ENCODE data around the gene PGM1.

Gene PGM1

DNA sequence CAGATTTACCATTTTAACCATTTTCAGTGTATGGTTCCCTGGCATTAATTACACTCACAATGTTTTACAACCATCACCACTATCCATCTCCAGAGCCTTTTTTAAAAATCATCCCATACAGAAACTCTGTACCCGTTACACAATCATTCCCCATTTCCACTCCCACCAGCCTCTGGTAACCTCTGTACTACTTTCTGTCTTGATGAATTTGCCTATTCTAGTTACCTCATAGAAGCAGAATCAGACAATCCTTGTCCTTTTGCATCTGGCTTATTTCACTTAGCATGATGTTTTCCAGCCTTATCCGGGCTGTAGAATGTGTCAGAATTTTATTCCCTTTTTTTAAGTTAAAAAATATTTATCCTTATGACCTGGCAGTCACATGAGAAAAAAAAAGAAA is 33.0 kb downstream of the PGM1 start:
- Histone ChIP-seq H2AFZ (ENCODE audit: low read depth, low read length) (no peak overlapping the region), H3K9me3 (ENCODE audit: low read length) (no peaks in the 10 kb centered on the region), H3K4me3 (ENCODE audit: low read length) (no peak overlapping the region), H3K4me1 (ENCODE audit: insufficient read depth, low read length) (peaks cover 18% of the 10 kb centered on the region), H3K27me3 (ENCODE audit: insufficient read depth, low read length) (no peaks in the 10 kb centered on the region), H3K36me3 (ENCODE audit: insufficient read depth, low read length) (no peaks in the 10 kb centered on the region)

DNA sequence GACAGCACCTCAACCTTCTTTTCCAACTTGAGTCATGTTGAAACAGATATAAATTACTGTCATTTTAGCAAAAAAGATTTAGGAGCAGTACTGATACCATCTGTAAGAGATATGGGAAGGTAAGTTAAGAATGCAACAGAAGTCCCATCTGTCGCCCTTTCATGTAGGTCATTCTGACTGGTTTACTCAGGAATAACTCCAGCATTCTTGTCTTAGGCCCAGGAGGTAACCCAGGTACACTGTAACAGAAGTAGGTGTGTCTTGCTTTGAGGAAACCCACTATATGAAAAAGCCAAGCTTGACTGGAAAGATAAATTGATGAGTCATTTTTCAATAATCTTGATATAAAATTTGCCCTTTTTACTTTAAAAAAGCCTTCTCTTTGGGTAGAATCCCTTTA is 35.4 kb downstream of the PGM1 start:
- Histone ChIP-seq H3K27me3 (ENCODE audit: insufficient read depth, low read length) (no peaks in the 10 kb centered on the region), H3K9me3 (ENCODE audit: low read length) (no peaks in the 10 kb centered on the region), H3K4me1 (ENCODE audit: insufficient read depth, low read length) (peaks cover 16% of the 10 kb centered on the region), H3K4me3 (ENCODE audit: low read length) (no peak overlapping the region), H2AFZ (ENCODE audit: low read depth, low read length) (no peak overlapping the region), H3K36me3 (ENCODE audit: insufficient read depth, low read length) (no peaks in the 10 kb centered on the region)

- Histone ChIP-seq H3K36me3 (ENCODE audit: insufficient read depth, low read length) (no peaks in the 10 kb centered on the region), H3K4me3 (ENCODE audit: low read length) (no peak overlapping the region)
Measured at GRCh38 chr1:63630238-63630637, 37.0 kb downstream of the PGM1 start.

DNA sequence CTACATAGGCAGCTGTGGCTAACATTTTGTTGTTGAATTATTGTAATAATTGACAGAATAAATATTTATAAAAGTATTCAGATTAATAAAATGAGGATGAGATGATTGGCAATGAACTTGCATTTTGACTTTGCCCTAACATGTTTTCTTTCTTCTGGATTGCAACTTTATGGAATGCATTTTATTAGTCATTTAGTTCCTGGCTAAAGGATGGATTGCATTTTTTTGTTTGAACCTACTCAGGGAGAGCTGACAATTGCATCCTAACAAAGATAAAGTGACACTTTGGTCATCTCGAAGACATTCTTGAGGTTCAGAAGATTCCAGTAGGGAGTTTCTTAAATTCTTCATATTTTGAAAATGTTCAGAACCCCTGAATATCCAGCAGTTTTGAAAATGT is 37.5 kb downstream of the PGM1 start:
- no peaks in the 10 kb centered on the region for H3K9me3 ChIP-seq (ENCODE audit: low read length)
- no peaks in the 10 kb centered on the region for H3K36me3 ChIP-seq (ENCODE audit: insufficient read depth, low read length)
- no peak overlapping the region for H3K4me3 ChIP-seq (ENCODE audit: low read length)
- no peaks in the 10 kb centered on the region for H3K27me3 ChIP-seq (ENCODE audit: insufficient read depth, low read length)
- no peaks in the 10 kb centered on the region for H3K4me1 ChIP-seq (ENCODE audit: insufficient read depth, low read length)
- no peak overlapping the region for H2AFZ ChIP-seq (ENCODE audit: low read depth, low read length)

More at GRCh38 chr1:63630238-63630637, 37.0 kb downstream of the PGM1 start:
- no peak overlapping the region for H2AFZ ChIP-seq (ENCODE audit: low read depth, low read length)
- H3K27me3 ChIP-seq (ENCODE audit: insufficient read depth, low read length): no peaks in the 10 kb centered on the region
- no peaks in the 10 kb centered on the region for H3K4me1 ChIP-seq (ENCODE audit: insufficient read depth, low read length)
- no peaks in the 10 kb centered on the region for H3K9me3 ChIP-seq (ENCODE audit: low read length)

DNA sequence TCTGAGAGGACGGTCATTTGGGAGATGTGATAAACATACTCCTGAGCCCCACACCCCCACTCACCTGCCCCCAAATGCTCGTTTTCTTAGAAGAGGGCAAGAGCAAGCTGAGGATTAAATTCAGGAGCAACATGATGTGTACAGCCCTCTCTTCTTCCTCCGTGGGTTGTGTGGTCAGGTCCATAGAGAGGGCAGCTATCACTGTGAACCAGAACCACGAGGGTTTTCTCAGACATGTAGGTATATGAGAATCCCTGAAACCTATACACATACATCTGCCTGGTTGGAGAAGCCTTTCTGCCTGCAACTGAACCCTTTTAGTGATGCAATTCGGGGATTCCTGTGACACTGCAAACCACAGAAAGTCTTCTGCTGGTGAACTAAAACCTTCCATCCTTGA is 38.9 kb downstream of the PGM1 start:
- Histone ChIP-seq H3K4me3 (ENCODE audit: low read length) (no peak overlapping the region), H3K27me3 (ENCODE audit: insufficient read depth, low read length) (no peaks in the 10 kb centered on the region), H3K4me1 (ENCODE audit: insufficient read depth, low read length) (no peaks in the 10 kb centered on the region), H3K9me3 (ENCODE audit: low read length) (peaks cover 2% of the 10 kb centered on the region), H3K36me3 (ENCODE audit: insufficient read depth, low read length) (no peaks in the 10 kb centered on the region), H2AFZ (ENCODE audit: low read depth, low read length) (no peak overlapping the region)

DNA sequence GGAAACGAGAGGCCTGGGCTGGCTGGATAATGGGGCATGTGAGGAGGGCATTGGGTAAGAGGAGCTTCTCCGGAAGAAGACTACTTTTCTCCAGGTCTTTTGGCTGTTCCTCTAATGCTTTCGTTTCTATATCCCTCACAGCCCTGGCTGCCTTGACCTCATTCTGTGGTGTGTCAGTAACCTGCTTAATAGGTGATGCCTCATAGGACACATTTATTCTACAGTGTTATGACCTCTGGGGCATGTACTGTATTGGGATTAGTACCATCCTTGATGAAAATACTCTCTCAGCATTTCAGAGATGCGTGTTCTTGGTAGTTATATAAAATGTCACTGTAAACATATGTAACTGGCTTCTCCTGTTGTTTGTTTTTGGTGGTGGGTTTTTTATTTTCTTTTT is 40.1 kb downstream of the PGM1 start:
- Histone ChIP-seq H3K4me3 (ENCODE audit: low read length) (no peak overlapping the region), H3K36me3 (ENCODE audit: insufficient read depth, low read length) (no peaks in the 10 kb centered on the region), H3K9me3 (ENCODE audit: low read length) (peaks cover 2% of the 10 kb centered on the region), H3K4me1 (ENCODE audit: insufficient read depth, low read length) (no peaks in the 10 kb centered on the region), H2AFZ (ENCODE audit: low read depth, low read length) (no peak overlapping the region), H3K27me3 (ENCODE audit: insufficient read depth, low read length) (no peaks in the 10 kb centered on the region)

- H3K36me3 ChIP-seq (ENCODE audit: insufficient read depth, low read length): no peaks in the 10 kb centered on the region
- H3K9me3 ChIP-seq (ENCODE audit: low read length): peaks cover 2% of the 10 kb centered on the region
- no peak overlapping the region for H3K4me3 ChIP-seq (ENCODE audit: low read length)
- H3K27me3 ChIP-seq (ENCODE audit: insufficient read depth, low read length): no peaks in the 10 kb centered on the region
- no peak overlapping the region for H2AFZ ChIP-seq (ENCODE audit: low read depth, low read length)
- H3K4me1 ChIP-seq (ENCODE audit: insufficient read depth, low read length): no peaks in the 10 kb centered on the region
Measured at GRCh38 chr1:63634471-63634870, 41.3 kb downstream of the PGM1 start.

DNA sequence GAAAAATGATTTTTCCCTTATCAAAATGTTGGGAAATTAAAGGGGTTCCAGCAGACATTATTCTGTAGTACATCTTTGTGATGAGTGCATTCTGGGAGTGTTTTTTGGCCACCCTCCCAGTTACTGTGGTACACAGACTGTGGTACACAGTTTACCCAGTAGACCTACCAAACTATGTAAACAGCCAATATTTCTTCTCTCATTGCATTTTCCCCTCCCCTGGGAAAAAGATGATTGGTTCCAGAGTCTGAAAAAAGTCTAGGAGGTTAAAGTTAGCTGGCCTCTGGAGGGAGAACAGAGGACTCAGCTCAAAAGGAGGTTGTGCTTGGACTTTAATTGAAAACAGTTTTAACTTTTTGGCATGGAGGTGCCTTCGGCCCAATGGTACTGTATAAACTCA is 42.5 kb downstream of the PGM1 start:
- peaks cover 2% of the 10 kb centered on the region for H3K9me3 ChIP-seq (ENCODE audit: low read length)
- H3K36me3 ChIP-seq (ENCODE audit: insufficient read depth, low read length): no peaks in the 10 kb centered on the region
- H3K27me3 ChIP-seq (ENCODE audit: insufficient read depth, low read length): no peaks in the 10 kb centered on the region
- H2AFZ ChIP-seq (ENCODE audit: low read depth, low read length): no peak overlapping the region
- H3K4me1 ChIP-seq (ENCODE audit: insufficient read depth, low read length): no peaks in the 10 kb centered on the region
- H3K4me3 ChIP-seq (ENCODE audit: low read length): no peak overlapping the region

GRCh38 chr1:63636192-63637105 is 43.2 kb downstream of the PGM1 start:
- H3K4me1 ChIP-seq (ENCODE audit: insufficient read depth, low read length): no peaks in the 10 kb centered on the region
- no peaks in the 10 kb centered on the region for H3K36me3 ChIP-seq (ENCODE audit: insufficient read depth, low read length)
- no peak overlapping the region for H2AFZ ChIP-seq (ENCODE audit: low read depth, low read length)
- H3K27me3 ChIP-seq (ENCODE audit: insufficient read depth, low read length): no peaks in the 10 kb centered on the region
- H3K9me3 ChIP-seq (ENCODE audit: low read length): peaks cover 2% of the 10 kb centered on the region
- no peak overlapping the region for H3K4me3 ChIP-seq (ENCODE audit: low read length)

DNA sequence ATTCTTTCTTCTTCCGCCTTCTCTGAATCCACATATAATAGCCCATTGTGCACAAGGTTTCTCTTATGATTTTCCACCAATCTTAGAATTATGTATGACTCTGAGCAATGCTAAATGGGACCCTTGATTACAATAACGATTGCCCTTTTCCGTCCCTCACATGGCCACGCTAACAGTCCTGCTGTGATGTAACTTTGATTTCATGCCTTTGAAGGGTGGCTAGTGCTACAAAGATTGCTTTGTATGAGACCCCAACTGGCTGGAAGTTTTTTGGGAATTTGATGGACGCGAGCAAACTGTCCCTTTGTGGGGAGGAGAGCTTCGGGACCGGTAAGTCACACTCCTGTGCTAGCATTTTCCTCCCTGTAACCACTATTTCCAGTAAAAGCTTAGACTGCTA is 45.3 kb downstream of the PGM1 start:
- no peaks in the 10 kb centered on the region for H3K27me3 ChIP-seq (ENCODE audit: insufficient read depth, low read length)
- H3K9me3 ChIP-seq (ENCODE audit: low read length): peaks cover 2% of the 10 kb centered on the region
- H3K4me1 ChIP-seq (ENCODE audit: insufficient read depth, low read length): no peaks in the 10 kb centered on the region
- H2AFZ ChIP-seq (ENCODE audit: low read depth, low read length): no peak overlapping the region
- H3K36me3 ChIP-seq (ENCODE audit: insufficient read depth, low read length): no peaks in the 10 kb centered on the region
- H3K4me3 ChIP-seq (ENCODE audit: low read length): no peak overlapping the region

DNA sequence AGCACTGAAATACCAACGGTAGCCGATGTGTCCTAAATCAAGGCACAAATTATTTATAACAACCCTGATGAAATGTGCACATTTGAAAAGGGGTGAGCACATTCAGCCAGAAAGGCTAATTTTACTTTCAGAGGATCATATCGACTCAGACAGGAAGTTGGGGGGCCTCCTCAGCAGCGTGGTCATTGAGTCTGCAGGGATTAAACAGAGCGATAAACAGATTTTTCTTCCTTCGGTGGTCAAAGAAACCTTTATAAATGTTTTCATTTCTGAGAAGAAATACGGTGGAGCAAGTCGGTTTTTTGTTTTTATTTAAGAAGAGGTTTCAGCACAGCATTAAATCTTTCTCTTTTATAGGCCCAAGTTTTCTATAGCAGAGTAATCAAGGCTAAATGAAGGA is 45.7 kb downstream of the PGM1 start:
- Histone ChIP-seq H3K27me3 (ENCODE audit: insufficient read depth, low read length) (no peaks in the 10 kb centered on the region), H3K9me3 (ENCODE audit: low read length) (peaks cover 2% of the 10 kb centered on the region), H3K4me3 (ENCODE audit: low read length) (no peak overlapping the region), H3K4me1 (ENCODE audit: insufficient read depth, low read length) (no peaks in the 10 kb centered on the region), H3K36me3 (ENCODE audit: insufficient read depth, low read length) (no peaks in the 10 kb centered on the region), H2AFZ (ENCODE audit: low read depth, low read length) (no peak overlapping the region)

- Histone ChIP-seq H3K27me3 (ENCODE audit: insufficient read depth, low read length) (no peaks in the 10 kb centered on the region), H3K4me1 (ENCODE audit: insufficient read depth, low read length) (no peaks in the 10 kb centered on the region), H2AFZ (ENCODE audit: low read depth, low read length) (no peak overlapping the region), H3K4me3 (ENCODE audit: low read length) (no peak overlapping the region), H3K36me3 (ENCODE audit: insufficient read depth, low read length) (no peaks in the 10 kb centered on the region), H3K9me3 (ENCODE audit: low read length) (peaks cover 2% of the 10 kb centered on the region)
Measured at GRCh38 chr1:63640633-63641567, 47.7 kb downstream of the PGM1 start.

DNA sequence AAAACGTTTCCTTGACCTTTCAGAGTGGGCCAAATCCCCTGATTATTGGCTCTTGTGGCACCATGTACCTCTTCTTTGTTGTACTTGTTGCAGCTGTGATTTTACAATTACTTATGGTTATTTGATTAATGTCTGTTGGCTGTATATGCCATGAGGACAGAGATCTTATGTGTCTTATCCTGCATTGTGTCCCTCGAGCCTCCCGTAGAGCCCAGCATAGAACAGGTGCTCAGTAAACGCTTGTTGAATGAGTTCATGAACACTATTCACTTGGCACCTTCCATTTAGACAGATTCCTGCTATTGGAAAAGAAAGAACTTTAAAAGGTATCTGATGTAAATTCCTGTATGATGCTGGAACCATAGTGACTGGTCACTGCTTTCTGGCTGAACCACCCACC is 48.4 kb downstream of the PGM1 start:
- no peaks in the 10 kb centered on the region for H3K36me3 ChIP-seq (ENCODE audit: insufficient read depth, low read length)

More for the DNA sequence above, 48.4 kb downstream of the PGM1 start:
- H3K4me3 ChIP-seq (ENCODE audit: low read length): no peak overlapping the region
- no peak overlapping the region for H2AFZ ChIP-seq (ENCODE audit: low read depth, low read length)
- H3K9me3 ChIP-seq (ENCODE audit: low read length): no peaks in the 10 kb centered on the region
- H3K27me3 ChIP-seq (ENCODE audit: insufficient read depth, low read length): no peaks in the 10 kb centered on the region
- H3K4me1 ChIP-seq (ENCODE audit: insufficient read depth, low read length): no peaks in the 10 kb centered on the region

Data from neuron (in vitro differentiated cells).